Tongue (tissue), 2 donors: ENCODE results near the gene CNTN5. TPM values are rescaled to one million over a fixed set of nuclear protein-coding genes. Genes with fewer than 3 reads are reported as not detected.

ENCODE experiments used
- DNase-seq: peaks from one replicate; pipeline ENCODE4 v3.0.0-alpha.2; 2015
- total RNA-seq: library from RNA; depleted of rRNA; stranded (reverse); fragments of >200 nt; gene quantifications from one replicate; pipeline ENCODE4 v1.2.3, GENCODE V29; 2014

The CNTN5 gene
- total RNA-seq, 1 donor from 2014 or later = 9.1 TPM

GRCh38 chr11:99634581-99634980 is 613.8 kb downstream of the CNTN5 start:
- DNase-seq = no peak

- no peak for DNase-seq
These were observed 617.4 kb downstream of the CNTN5 start for GRCh38 chr11:99638073-99638553.

GRCh38 chr11:99640671-99641070 is 619.9 kb downstream of the CNTN5 start:
- no peak for DNase-seq

GRCh38 chr11:99645934-99646333 is 625.2 kb downstream of the CNTN5 start:
- no peak for DNase-seq

- no peak for DNase-seq
These were observed 649.4 kb downstream of the CNTN5 start for GRCh38 chr11:99670067-99670676.

- no peak for DNase-seq
These were observed 651.2 kb downstream of the CNTN5 start for GRCh38 chr11:99671808-99672409.

GRCh38 chr11:99676292-99676691 is 655.5 kb downstream of the CNTN5 start:
- DNase-seq = no peak

GRCh38 chr11:99682171-99682570 is 661.4 kb downstream of the CNTN5 start:
- no peak for DNase-seq

- DNase-seq = no peak
These were observed 661.9 kb downstream of the CNTN5 start for GRCh38 chr11:99682646-99683045.

- DNase-seq = no peak
These were observed 663.2 kb downstream of the CNTN5 start for GRCh38 chr11:99683933-99684332.

GRCh38 chr11:99686838-99687237 is 666.1 kb downstream of the CNTN5 start:
- no peak for DNase-seq

- DNase-seq = no peak
These were observed 666.6 kb downstream of the CNTN5 start for GRCh38 chr11:99687320-99687719.

GRCh38 chr11:99693941-99694492 is 673.3 kb downstream of the CNTN5 start:
- peak; percentile 16 for DNase-seq

GRCh38 chr11:99695106-99695505 is 674.4 kb downstream of the CNTN5 start:
- DNase-seq = no peak

GRCh38 chr11:99706848-99707247 is 686.1 kb downstream of the CNTN5 start:
- no peak for DNase-seq

GRCh38 chr11:99708928-99709672 is 688.4 kb downstream of the CNTN5 start:
- DNase-seq = no peak

GRCh38 chr11:99716302-99716701 is 695.6 kb downstream of the CNTN5 start:
- no peak for DNase-seq

GRCh38 chr11:99718291-99718690 is 697.5 kb downstream of the CNTN5 start:
- no peak for DNase-seq

- DNase-seq = peak; percentile 76
These were observed 718.8 kb downstream of the CNTN5 start for GRCh38 chr11:99739464-99740089.

- no peak for DNase-seq
These were observed 721.8 kb downstream of the CNTN5 start for GRCh38 chr11:99742501-99742900.

GRCh38 chr11:99759787-99760186 is 739.0 kb downstream of the CNTN5 start:
- no peak for DNase-seq

GRCh38 chr11:99766811-99767210 is 746.1 kb downstream of the CNTN5 start:
- DNase-seq = no peak

GRCh38 chr11:99773646-99774045 is 752.9 kb downstream of the CNTN5 start:
- DNase-seq = peak; percentile 2
